Measurements from ENCODE around the gene MAML2.

MAML2 gene

DNA sequence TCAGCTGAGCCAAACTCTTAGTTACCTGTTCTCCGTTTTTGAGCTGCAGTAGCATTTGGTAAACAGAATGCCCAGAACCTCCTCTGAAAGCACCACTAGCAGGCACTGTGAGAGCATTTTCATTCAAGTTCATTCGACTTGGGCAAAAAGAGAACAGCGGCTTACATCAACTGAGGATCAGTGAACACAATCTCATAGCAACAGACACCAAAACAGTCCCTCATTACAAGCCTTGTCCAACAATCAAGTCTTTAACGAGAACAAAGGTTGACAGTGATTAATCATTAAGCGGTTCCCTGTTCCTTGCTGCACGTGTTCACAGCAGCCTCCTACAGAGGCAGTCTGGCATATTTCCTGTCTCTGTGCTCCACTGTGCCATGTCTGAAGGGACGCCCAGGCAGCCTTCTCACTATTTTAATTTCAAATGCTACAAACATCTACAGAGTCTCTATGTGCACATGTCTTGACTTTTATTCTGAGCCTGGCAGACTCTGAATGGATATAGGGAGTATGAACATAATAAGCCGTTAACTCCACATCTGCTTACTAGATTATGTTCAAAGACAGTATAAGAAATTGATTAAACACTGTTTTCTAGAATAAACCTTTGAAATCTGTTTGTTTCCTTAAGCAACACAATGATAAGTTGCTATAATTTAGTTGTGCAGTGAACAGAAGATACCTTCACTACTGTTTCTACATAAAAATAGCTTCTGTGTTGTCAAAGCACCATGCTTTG, 330.7 kb downstream of the MAML2 start:
- no peak overlapping the region for H3K4me3 ChIP-seq
- H3K4me1 ChIP-seq: peaks cover 15% of the 10 kb centered on the region
- H3K27me3 ChIP-seq (ENCODE audit: low read depth): no peaks in the 10 kb centered on the region
- H3K36me3 ChIP-seq (replicated peaks): no peaks in the 10 kb centered on the region
- DNase-seq (ENCODE audit: low spot score in 2 of 2): peak; percentile 57 to 80
- in situ Hi-C loops (cut with MboI; ENCODE audit: low sequenced_read_pairs): no loop called here
- H3K9me3 ChIP-seq: no peaks in the 10 kb centered on the region

DNA sequence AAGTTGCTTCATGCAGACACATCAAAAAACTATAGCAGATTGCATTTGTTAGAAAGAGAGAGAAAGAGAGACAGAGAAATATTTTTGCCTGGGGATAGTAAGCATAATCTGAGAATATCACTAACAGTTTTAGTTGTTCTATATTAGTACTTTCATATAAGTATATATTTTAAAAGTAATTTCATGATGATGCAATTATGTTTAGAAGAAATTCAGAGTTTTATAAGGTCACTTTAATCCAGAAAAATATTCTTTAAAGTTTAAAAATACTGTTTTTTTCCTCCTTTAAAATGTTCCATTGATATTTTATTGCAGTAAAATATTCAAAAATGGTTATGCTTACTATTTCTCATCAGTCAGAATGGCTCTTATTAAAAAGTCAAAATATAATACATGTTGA, 332.3 kb downstream of the MAML2 start:
- no peak for DNase-seq (ENCODE audit: low spot score in 2 of 2)
- H3K4me1 ChIP-seq: peaks cover 12% of the 10 kb centered on the region
- no peaks in the 10 kb centered on the region for H3K27me3 ChIP-seq (ENCODE audit: low read depth)
- in situ Hi-C loops (cut with MboI; ENCODE audit: low sequenced_read_pairs): no loop called here
- H3K9me3 ChIP-seq: no peaks in the 10 kb centered on the region
- H3K36me3 ChIP-seq (replicated peaks): no peaks in the 10 kb centered on the region
- no peak overlapping the region for H3K4me3 ChIP-seq

GRCh38 chr11:96008161-96008720, 334.8 kb downstream of the MAML2 start:
- H3K4me1 ChIP-seq: peaks cover 12% of the 10 kb centered on the region
- no peaks in the 10 kb centered on the region for H3K9me3 ChIP-seq
- no peak for DNase-seq (ENCODE audit: low spot score in 2 of 2)
- H3K27me3 ChIP-seq (ENCODE audit: low read depth): no peaks in the 10 kb centered on the region
- no peaks in the 10 kb centered on the region for H3K36me3 ChIP-seq (replicated peaks)
- no peak overlapping the region for H3K4me3 ChIP-seq
- in situ Hi-C loops (cut with MboI; ENCODE audit: low sequenced_read_pairs): no loop called here

GRCh38 chr11:96006037-96006436, 337.0 kb downstream of the MAML2 start:
- in situ Hi-C loops (cut with MboI; ENCODE audit: low sequenced_read_pairs): no loop called here
- no peaks in the 10 kb centered on the region for H3K9me3 ChIP-seq
- H3K36me3 ChIP-seq (replicated peaks): no peaks in the 10 kb centered on the region
- no peaks in the 10 kb centered on the region for H3K4me1 ChIP-seq
- H3K27me3 ChIP-seq (ENCODE audit: low read depth): no peaks in the 10 kb centered on the region
- DNase-seq (ENCODE audit: low spot score in 2 of 2): no peak
- H3K4me3 ChIP-seq: no peak overlapping the region

DNA sequence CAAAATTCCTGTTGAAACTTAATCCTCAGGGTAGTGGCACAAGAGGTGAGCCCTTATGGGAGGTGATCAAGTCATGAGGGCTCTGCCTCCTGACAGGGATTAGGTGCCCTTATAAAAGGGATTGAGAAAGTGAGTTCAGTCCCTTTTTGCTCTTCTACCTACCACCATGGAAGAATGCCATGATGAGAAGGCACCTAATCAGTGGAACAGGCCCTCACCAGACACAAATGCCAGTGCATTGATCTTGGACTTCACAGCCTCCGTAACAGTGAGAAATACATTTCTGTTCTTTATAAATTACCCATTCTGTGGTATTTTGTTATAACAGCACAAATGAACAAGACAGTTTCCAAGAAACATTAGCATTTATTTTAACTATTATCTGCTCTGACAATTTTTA, 338.1 kb downstream of the MAML2 start:
- Histone ChIP-seq H3K4me1 (no peaks in the 10 kb centered on the region), H3K9me3 (no peaks in the 10 kb centered on the region), H3K36me3 (replicated peaks) (no peaks in the 10 kb centered on the region), H3K27me3 (ENCODE audit: low read depth) (no peaks in the 10 kb centered on the region), H3K4me3 (no peak overlapping the region)
- in situ Hi-C loops (cut with MboI; ENCODE audit: low sequenced_read_pairs): no loop called here
- no peak for DNase-seq (ENCODE audit: low spot score in 2 of 2)

DNA sequence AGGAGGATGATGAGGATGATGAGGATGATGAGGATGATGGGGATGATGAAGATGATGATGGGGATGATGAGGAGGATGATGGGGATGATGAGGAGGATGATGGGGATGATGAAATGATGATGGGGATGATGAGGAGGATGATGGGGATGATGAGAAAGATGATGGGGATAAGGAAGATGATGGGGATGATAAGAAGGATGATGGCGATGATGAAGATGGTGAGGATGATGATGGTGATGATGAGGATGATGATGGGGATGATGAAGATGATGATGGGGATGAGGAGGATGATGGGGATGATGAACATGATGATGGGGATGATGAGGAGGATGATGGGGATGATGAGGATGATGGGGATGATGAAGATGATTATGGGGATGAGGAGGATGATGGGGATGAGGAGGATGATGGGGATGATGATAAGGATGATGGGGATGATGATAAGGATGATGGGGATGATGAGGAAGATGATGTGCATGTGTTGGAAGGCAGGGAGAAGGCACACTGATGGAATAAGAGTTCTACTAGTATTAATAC, 340.2 kb downstream of the MAML2 start:
- Histone ChIP-seq H3K4me1 (no peaks in the 10 kb centered on the region), H3K4me3 (no peak overlapping the region), H3K9me3 (no peaks in the 10 kb centered on the region), H3K36me3 (replicated peaks) (no peaks in the 10 kb centered on the region), H3K27me3 (ENCODE audit: low read depth) (no peaks in the 10 kb centered on the region)
- DNase-seq (ENCODE audit: low spot score in 2 of 2): no peak
- in situ Hi-C loops (cut with MboI; ENCODE audit: low sequenced_read_pairs): no loop called here

DNA sequence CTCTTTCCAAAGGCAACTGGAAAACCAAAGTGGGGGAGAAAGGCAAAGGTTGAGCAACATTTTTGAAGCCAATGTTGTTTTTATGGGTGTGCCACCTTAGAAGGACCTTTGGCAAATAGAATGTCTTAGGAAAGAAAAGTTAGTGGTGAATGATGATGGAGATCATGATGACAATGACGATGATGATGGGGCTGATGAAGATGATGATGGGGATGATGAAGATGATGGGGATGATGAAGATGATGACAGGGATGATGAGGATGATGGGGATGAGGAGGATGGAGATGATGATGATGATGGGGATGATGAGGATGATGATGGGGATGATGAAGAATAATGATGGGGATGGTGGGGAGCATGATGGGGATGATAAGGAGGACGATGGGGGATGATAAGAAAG, 340.7 kb downstream of the MAML2 start:
- Histone ChIP-seq H3K27me3 (ENCODE audit: low read depth) (no peaks in the 10 kb centered on the region), H3K9me3 (no peaks in the 10 kb centered on the region), H3K4me3 (no peak overlapping the region), H3K4me1 (no peaks in the 10 kb centered on the region), H3K36me3 (replicated peaks) (no peaks in the 10 kb centered on the region)
- DNase-seq (ENCODE audit: low spot score in 2 of 2): no peak
- in situ Hi-C loops (cut with MboI; ENCODE audit: low sequenced_read_pairs): no loop called here

- no peak overlapping the region for H3K4me3 ChIP-seq
- H3K27me3 ChIP-seq (ENCODE audit: low read depth): no peaks in the 10 kb centered on the region
- no peaks in the 10 kb centered on the region for H3K4me1 ChIP-seq
- DNase-seq (ENCODE audit: low spot score in 2 of 2): no peak
- H3K9me3 ChIP-seq: no peaks in the 10 kb centered on the region
- no peaks in the 10 kb centered on the region for H3K36me3 ChIP-seq (replicated peaks)
- in situ Hi-C loops (cut with MboI; ENCODE audit: low sequenced_read_pairs): no loop called here
Observed at GRCh38 chr11:96001037-96001436, 342.0 kb downstream of the MAML2 start.

- in situ Hi-C loops (cut with MboI; ENCODE audit: low sequenced_read_pairs): no loop called here
- no peaks in the 10 kb centered on the region for H3K4me1 ChIP-seq
- no peak overlapping the region for H3K4me3 ChIP-seq
Observed at GRCh38 chr11:95999711-96000406, 343.1 kb downstream of the MAML2 start.

DNA sequence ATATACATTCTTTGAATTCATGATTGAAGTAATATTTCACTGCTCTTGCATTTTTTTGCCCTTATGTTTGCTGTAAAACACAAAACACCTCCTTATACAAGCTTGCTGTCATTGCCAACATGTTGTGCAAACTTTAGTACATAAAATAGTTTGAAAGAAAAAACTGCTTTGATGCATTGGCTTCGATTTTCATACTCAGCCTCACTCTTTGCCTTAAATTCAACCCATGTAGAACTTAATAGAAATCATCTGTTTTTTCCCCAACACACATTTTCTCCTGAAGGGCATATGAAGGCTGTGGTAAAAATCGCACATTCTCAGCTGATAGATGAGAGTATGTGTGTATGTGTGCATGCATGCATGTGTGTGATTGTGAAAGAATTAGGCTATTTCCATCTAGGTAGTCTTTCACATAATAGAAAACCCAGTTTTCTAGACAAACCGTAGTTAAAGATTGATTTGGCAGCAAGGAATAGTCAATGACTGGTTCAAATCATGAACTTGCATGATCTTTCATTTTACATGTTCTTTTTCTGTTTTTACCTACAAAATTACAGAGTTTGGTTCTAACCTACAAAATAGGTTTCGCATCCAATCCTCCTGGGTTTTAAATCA, 346.3 kb downstream of the MAML2 start:
- Histone ChIP-seq H3K4me3 (no peak overlapping the region), H3K27me3 (ENCODE audit: low read depth) (no peaks in the 10 kb centered on the region), H3K4me1 (no peaks in the 10 kb centered on the region; the same call in 1 of the 2 replicates), H3K36me3 (replicated peaks) (no peaks in the 10 kb centered on the region), H3K9me3 (no peaks in the 10 kb centered on the region)
- no peak for DNase-seq (ENCODE audit: low spot score in 2 of 2)
- in situ Hi-C loops (cut with MboI; ENCODE audit: low sequenced_read_pairs): no loop called here

More at GRCh38 chr11:95999711-96000406, 343.1 kb downstream of the MAML2 start:
- DNase-seq (ENCODE audit: low spot score in 2 of 2): no peak
- H3K36me3 ChIP-seq (replicated peaks): no peaks in the 10 kb centered on the region
- no peaks in the 10 kb centered on the region for H3K27me3 ChIP-seq (ENCODE audit: low read depth)
- no peaks in the 10 kb centered on the region for H3K9me3 ChIP-seq

GRCh38 chr11:95994329-95994728, 348.7 kb downstream of the MAML2 start:
- in situ Hi-C loops (cut with MboI; ENCODE audit: low sequenced_read_pairs): no loop called here
- Histone ChIP-seq H3K4me3 (no peak overlapping the region), H3K27me3 (ENCODE audit: low read depth) (no peaks in the 10 kb centered on the region), H3K4me1 (peaks cover 24% of the 10 kb centered on the region), H3K36me3 (replicated peaks) (no peaks in the 10 kb centered on the region), H3K9me3 (no peaks in the 10 kb centered on the region)
- no peak for DNase-seq (ENCODE audit: low spot score in 2 of 2)

GRCh38 chr11:95993438-95994298, 349.3 kb downstream of the MAML2 start:
- H3K9me3 ChIP-seq: no peaks in the 10 kb centered on the region
- no peak for DNase-seq (ENCODE audit: low spot score in 2 of 2)
- peaks cover 30% of the 10 kb centered on the region for H3K4me1 ChIP-seq
- no peaks in the 10 kb centered on the region for H3K27me3 ChIP-seq (ENCODE audit: low read depth)
- no peaks in the 10 kb centered on the region for H3K36me3 ChIP-seq (replicated peaks)
- in situ Hi-C loops (cut with MboI; ENCODE audit: low sequenced_read_pairs): no loop called here
- no peak overlapping the region for H3K4me3 ChIP-seq

DNA sequence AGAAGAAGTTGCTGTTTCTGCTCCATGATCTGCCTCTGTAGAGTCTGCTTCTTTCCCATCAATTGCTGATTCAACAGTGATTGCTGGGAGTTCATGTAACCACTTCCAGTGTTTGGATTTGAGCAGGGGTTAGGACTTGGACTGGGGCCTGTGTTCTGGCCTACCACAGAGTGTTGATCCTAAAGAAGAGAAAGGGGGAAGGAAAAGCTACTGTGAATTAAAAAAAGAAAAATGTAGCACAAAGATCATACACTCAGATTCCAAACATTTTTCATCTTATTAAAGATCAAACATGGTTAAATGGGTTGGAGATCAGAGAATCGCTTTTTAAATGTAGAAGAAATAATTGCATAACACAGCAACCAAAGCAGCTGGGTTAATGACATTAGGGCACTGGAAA, 351.4 kb downstream of the MAML2 start:
- in situ Hi-C loops (cut with MboI; ENCODE audit: low sequenced_read_pairs): no loop called here
- Histone ChIP-seq H3K4me1 (peaks cover 32% of the 10 kb centered on the region), H3K9me3 (no peaks in the 10 kb centered on the region), H3K4me3 (no peak overlapping the region), H3K36me3 (replicated peaks) (no peaks in the 10 kb centered on the region), H3K27me3 (ENCODE audit: low read depth) (no peaks in the 10 kb centered on the region)
- no peak for DNase-seq (ENCODE audit: low spot score in 2 of 2)
